HG03575 (cell line): ENCODE data around the gene ENOX1.

Source experiments
- ATAC-seq: cut with Tn5 transposase; IDR thresholded peaks from one replicate; pipeline ENCODE4 v1.9.1; 2021; ENCODE audit not compliant: unreplicated experiment, insufficient number of reproducible peaks, low FRiP score; ENCODE audit errors: extremely low read depth

Gene ENOX1

DNA sequence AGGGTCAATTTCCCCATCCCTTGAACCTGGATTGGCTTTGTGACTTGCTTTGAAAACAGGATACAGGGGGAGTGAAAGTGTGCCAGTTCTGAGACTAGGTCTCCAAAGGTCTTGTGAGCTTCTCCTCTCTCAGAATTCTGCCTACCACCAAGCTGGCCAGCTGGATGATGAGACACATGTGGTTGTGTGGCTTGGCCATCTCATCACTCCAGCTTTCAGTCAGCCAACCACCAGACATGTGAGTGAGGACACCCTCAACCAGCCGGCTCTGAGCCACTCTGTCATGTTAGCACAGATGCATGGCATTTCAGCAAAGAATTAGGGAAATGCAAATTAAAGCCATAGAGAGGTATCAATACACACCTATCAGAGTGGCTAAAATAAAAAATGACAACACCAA lies 29.5 kb downstream of the ENOX1 start:
- no peak for ATAC-seq

DNA sequence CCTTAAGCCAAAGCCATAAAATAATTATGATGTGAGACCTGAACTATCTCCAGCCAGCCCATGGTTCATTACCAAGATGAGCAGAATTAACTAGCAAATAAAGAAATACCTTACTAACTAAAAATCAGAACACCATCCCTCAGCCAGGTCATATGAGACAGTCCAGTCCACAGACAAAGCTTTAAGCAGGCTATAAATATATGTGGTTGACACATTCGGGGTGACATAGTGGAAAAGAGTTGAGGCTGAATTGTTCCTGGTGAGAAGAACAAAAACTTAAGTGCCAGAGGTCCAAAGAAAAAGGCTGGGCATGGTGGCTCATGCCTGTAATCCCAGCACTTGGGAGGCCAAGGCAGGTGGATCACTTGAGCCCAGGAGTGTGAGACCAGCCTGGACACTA lies 30.9 kb downstream of the ENOX1 start:
- ATAC-seq = no peak

DNA sequence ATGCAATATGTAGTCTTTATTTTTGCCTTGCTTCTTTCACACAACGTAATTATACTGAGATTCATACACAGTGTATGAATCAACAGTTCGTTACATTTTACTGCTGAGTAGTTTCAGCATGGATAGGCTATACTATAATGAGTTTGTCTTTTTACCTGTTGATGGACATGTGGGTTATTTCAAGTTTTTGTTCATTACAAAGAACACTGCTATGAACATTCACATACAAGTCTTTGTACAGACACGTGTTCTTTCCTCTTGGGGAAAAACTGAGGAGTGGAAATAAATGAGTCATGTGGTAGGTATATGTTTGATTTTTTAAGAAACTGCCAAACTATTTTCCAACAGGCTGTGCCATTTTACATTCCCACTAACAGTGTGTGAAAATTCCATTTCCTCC lies 35.1 kb downstream of the ENOX1 start:
- ATAC-seq = no peak

DNA sequence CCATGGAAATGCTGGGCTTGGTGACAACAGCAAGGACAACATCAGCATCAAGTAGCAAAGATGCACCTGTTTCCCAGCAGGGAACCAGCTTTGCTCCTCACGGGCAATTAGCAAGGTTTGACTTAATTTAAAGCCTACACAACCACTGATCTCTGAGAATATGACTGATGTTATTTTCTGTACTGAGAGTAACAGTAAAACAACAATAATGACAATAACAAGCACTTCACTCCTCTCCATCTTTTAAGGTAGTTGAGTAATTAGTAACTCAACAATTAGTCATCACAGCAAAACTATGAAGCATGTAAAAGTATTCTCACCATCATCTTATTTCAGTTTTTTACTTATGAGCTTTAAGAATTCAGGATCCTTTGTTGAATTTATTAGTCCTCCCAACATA lies 37.3 kb downstream of the ENOX1 start:
- no peak for ATAC-seq

DNA sequence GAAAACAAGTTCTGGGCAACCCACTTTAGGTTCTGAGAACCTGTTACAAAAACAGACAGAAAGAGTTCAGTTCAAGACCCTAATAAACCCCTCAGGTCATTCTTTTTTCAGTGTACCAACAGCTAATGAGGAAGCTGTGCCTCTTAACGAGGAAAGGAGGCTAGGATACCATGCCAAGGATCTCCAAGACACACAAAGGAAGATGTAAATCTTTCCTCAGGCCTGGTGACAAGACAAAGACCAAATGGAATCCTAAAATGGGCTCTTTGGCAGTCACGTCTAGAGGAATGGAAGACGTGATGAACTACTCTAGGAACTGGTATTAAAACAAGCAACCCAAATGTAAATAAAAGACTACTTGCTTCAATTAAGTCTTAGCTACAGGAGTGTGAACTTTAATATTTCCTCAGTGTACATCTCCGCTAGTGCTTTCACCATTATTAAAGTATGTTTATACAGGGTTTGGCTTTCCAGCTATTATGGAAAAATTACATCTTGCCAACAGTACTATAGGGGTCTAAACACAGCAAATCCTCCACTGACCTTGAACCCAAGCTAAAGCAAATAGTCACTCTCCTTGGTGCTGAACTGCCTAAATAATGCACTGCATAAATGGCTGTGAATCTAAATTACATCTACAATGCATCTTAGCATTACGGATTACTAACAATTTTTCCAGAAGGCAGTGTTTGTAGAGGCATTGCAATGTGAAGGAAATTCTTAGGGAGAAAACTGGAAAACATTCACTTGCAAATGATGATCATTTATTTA lies 42.3 kb downstream of the ENOX1 start:
- ATAC-seq = no peak

DNA sequence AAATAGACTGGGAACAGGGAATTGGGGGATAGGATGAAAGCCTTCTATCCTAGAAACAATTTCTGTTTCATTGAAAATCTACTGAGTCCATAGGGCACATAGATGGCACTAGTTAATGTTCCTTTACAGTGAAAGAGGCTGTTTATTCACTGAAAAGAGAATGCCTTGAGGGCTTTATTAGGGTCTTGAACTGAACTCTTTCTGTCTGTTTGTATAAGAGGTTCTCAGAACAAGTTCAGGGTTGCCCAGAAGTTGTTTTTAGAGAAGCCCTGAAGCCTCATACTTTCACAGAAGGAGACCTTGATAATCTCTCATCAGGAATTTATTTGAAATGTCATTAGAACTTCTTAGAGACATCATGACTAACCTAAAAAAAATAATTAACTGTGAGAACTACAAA lies 43.9 kb downstream of the ENOX1 start:
- ATAC-seq = no peak

DNA sequence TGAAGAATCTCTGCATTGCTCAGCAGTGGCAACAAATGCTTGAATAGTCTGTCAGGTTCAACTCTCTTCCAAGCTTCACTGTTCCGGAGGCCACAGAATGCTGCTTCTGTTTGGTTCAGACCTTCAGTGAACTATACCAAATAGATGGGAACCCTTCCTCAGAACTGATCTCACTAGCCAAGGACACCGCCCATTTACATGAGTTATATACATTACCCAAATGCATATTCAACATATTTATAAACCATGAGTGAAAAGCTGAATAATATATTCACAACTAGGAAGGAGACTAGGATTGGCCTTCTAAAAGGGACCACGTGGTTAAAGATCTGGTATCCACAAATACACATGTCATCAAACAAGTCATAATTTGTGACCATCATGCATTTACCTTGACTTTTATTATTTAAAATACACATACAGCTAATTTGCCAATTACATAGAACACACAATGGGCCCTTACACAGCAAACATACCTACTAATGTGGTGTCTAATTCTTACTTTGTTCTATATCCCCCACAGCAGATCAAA lies 49.3 kb downstream of the ENOX1 start:
- ATAC-seq = no peak

DNA sequence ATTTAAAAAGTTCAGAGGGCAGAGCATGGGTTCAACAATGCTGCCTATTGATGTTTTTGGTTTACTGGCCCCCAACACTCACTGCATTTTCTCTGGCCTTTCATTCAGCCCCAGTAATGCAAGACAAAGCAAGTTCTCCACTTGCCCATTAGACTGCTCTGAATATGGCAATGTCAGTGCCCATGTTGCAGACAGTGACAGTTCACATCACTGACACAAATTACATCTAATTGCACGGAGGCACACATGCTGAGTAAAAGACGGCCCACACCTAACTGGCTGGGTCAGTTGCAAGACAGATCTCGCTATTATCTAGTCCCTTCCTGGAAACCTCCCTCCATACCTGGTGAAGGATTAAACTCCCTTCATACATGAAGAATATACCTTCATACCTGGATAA lies 54.0 kb downstream of the ENOX1 start:
- no peak for ATAC-seq

DNA sequence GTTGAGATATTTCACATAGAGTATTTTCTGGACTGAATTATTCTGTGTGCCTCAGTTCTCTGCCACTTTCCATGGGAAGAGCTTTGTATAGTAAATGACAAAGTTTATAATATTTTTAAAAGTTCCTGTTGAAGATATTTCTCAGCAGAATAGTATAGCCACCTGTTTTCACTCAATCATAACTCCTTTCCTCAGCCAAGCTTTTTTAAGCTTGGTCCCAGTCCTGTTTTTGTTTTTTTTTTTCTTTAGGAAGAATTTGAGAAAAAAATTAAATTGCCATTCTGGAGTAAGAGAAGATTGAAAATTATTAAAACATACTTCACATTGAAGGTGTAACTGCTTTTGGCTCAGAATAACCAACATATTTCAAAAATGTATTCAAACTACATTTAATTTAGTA lies 55.5 kb downstream of the ENOX1 start:
- no peak for ATAC-seq

DNA sequence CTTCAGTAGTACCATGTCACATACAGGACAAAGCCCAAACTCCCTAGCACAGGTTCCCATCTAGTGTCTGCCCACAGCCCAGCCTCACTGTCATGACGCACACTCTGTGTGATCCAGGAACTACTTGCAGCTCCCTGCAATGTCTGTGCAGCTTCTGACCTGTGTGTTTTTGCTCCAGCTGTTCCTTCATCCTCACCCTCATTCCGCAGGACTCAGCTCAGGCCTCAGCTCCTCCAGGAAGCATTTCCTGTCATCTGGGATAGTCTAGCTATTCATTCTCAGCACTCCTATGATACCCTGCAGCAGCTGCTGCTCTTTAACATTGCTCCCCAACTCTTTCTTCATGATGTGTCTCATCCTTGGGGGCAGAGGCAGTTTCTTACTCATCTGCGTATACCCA lies 56.1 kb downstream of the ENOX1 start:
- ATAC-seq = no peak

DNA sequence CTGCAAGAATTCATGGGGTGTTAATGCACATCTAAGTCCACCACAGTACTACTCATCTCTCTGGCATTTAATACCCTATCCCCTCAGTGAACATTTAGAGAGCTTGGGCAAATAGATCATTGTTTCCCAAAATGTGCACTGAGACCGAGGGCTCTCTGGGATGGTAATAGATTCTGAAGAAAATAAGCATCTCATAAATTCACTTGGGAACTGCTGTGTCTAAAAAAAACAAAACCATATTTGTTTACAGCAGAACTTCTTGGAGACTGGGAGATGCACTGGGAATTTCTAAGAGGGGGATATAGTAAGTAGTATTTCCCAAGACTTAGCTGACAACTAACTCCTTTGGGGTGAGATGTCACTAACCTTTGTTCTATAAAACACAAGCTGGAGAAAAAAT lies 58.4 kb downstream of the ENOX1 start:
- ATAC-seq = no peak

DNA sequence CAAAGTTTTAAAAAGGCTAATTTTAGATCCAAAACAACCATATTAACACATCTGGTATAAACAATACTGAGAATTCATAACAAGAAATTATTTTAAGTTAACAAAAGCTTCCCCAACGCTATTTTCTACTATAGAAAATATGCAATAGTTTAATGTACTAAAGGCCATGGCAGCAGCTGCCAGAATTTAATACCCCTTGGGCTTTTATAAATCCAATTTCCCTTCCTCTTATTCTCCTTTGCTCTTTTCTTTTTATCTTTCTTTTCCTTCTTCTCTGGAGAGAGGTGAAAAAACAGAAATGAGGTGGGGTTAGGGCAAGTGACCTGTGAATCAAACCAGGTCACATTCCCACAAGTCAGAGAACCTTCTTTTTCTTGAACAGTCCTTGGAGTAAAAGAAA lies 58.9 kb downstream of the ENOX1 start:
- ATAC-seq = no peak

DNA sequence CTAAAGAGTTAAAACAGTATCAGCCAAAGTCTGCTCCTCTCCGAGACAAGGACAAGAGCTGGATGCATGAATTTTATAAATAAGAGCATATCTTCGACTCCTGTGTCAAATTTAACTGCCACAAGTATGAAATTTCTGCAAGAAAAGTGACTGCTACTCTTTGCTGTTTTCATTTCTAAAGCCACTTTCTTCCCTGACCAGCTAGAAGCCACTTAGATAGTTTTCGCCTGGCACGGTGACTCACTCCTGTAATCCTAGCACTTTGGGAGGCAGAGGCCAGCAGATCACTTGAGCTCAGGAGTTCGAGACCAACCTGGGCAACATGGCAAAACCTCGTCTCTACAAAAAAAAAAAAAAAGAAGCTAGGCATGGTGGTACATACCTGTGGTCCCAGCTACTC lies 61.3 kb downstream of the ENOX1 start:
- ATAC-seq = no peak

DNA sequence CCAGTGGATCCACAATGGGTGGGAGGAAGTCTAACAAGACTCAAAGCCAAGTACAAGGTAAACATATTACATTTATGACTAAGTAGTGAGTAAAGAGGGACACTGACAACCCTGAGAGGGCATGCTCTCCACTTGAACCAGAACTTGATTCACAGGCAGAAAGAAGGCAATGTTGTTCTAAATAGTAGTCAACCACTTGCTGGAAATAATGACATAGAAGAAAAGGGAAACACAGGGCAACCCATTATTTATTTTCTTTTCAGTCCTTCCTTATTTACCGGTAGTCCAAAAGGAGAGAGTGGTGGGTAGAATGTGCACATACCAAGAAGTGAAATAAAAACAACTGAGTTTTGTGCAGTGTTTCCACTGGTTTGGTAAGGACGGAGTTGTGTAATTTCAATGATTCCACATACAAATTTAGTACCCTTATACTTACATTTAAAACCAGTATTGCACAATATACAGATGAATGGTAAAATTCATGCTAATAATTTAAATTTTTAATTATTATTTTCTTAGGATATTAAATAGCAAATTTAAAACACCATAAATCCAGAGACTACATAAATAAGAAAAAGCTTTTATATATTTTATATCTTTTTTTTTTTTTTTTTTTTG lies 65.9 kb downstream of the ENOX1 start:
- no peak for ATAC-seq

DNA sequence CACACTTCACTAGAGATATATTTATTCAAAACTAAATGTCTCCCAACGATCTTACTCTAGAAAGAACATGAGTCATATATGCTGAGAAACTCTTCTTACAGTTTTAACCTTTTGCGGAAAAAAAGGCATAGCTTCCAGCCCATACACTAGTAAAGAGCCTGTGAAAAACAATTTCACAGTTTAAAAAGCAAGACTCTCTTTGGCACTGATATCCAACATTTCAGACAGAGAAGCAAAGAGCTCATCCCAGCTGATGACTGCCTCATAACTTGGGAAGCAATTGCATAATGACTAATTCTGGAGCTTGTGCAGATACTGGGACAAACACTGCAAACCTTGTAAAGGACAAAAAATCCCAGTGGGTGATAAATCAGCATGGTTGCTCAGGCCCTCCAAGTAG lies 88.0 kb downstream of the ENOX1 start:
- ATAC-seq = no peak

DNA sequence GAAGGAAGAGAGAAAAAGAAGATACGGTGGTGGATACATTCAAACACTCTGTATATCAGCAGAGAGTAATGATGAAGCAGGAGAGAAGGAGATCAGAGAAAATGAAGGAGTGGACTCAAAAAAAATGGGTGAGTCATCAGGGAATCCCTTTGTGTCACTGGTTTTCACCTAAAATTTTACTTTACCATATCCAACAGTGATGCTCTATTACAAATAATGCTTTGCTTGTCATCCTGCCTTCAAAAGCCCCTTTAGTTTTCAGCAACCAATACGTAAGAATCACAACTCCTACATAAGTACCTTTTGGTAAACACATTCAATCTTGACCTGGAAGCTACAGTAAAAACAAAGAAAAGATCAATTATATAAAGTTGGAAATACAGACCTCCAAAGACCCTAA lies 88.8 kb downstream of the ENOX1 start:
- ATAC-seq = no peak

DNA sequence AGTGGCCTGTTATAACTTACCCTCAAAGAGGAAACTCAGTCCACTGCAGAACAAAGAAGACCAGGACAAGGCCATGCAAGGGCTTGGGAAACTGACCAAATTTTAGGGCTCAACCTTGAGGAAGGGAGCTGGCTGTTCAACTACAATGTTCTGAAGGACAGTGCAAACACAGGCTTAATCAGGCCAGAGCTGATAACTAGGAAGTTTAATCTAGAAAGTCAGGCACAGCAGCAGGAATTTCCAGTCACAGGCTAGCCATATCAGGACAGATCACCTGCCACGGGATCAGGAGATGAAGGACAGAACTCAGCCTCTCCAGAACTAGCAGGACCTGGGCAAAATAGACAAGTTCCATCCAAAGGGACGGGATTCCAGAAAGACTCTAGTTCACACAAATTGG lies 89.4 kb downstream of the ENOX1 start:
- no peak for ATAC-seq

DNA sequence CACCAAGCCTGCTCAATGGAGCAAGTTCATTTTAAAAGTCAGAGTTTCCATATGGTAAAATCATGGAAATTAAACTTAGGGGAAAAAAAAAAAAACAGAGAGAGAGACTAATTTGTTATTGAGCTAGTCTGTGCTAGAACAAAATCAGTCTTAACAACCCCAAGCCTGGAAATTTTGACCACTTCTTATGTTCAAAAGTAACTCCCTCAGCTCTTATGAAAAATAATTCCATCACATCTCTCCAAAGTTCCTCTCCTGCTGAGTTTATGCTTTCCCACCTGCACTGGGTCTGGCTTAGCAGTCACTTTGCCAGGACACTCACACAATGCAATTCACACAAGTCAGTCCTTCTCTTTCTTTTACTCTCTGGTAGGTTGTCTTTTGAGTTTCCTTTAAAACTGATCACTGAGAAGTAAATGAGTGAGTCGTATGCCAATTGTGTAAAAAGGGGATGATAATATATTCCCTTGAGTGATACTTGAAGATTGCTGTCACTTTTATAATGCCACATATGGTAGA lies 92.6 kb downstream of the ENOX1 start:
- no peak for ATAC-seq

DNA sequence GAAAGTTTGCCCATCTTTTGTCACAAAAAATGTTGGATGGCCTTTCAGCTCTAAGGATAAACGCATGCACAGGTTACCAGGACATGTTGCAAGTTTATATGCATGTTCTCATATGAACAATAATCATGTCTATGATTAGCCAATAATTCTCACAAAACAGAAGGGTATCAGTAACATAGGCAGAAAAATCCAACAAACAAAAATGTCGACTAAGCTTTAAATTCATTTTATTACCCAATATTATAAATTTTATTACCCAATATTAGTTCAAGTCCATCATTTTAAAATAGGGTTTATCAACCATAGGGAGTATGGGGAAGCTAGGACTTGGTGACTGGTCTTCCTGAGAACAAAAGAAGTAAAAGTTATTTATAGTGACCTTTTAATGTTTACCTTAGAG lies 93.1 kb downstream of the ENOX1 start:
- no peak for ATAC-seq

DNA sequence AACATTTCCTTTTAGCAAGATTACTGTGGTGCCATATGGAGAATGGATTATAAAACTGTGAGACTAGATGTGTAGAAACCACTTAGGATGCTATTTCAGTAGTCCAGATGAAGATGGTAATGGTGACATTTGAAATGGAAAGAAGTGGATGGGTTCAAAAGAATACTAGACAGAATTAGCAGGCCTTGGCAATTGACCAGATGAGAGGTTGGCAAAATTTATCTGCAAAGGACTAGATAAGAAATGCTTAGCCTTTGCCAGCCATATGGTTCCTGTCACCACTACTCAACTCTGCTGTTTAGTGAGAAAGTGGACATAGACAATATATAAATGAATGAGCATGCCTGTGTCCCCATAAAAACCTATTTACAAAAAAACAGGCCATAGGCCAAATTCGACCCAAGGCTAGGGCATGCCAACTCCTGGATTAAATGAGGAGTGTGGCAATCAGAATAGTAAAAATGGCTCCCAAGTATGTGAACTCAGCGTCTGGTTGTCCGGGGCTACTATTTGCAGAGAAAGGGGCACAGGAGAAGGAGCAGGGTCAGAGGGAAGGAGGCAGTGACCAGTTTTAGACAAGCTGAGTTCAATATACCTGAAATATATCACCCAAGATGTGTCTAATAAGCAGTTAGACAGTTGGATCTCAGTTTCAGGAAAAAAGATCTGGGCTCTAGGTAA lies 98.4 kb downstream of the ENOX1 start:
- ATAC-seq = no peak
